Stomach (tissue), 4 donors: ENCODE data around the gene SND1.

ENCODE experiments used
- CTCF ChIP-seq, 7 experiments: fragments of 450-650 bp in 4 of 7; fragments of 200-600 bp in 3 of 7; sonication (generic) in 3 of 7; IDR thresholded peaks; one replicate each; pipeline ENCODE4 v1.5.1; 2016 to 2019; ENCODE audit warnings: antibody characterized with exemption in 7 of 7, control low read depth in 2 of 7, mild to moderate bottlenecking in 1 of 7
- POLR2A ChIP-seq, 4 donors: fragments of 450-650 bp; IDR thresholded peaks; one replicate each; pipeline ENCODE4 v1.6.1; 2016; ENCODE audit warnings: antibody characterized with exemption in 4 of 4, control low read depth in 2 of 4, mild to moderate bottlenecking in 1 of 4, moderate library complexity in 1 of 4

- no peak for TF ChIP-seq CTCF (IDR thresholded peaks at IDR 0.05)
- TF ChIP-seq POLR2A (IDR thresholded peaks at IDR 0.05) = no peak
Observed at GRCh38 chr7:127888411-127888810, 236.4 kb downstream of the SND1 start.
